Fibroblast of lung (primary cell): ENCODE results near the gene TMCC2.

ENCODE experiments used
- EZH2 ChIP-seq: IDR thresholded peaks from 2 replicates; pipeline ENCODE4 v1.5.1; 2012; ENCODE audit warnings: low read length, control low read depth, mild to moderate bottlenecking; ENCODE audit errors: missing control alignments
- TF ChIP-seq, protein P1 (sequence below), 2 donors: IDR thresholded peaks in 1 of 2; conservative IDR thresholded peaks in 1 of 2; 1 replicate in 1 of 2; 2 replicates in 1 of 2; pipeline ENCODE4 v1.5.1; 2011 to 2012; ENCODE audit warnings: low read length in 2 of 2, control low read depth in 1 of 2, inconsistent platforms in 1 of 2, low read depth in 1 of 2, mild to moderate bottlenecking in 1 of 2

DNA sequence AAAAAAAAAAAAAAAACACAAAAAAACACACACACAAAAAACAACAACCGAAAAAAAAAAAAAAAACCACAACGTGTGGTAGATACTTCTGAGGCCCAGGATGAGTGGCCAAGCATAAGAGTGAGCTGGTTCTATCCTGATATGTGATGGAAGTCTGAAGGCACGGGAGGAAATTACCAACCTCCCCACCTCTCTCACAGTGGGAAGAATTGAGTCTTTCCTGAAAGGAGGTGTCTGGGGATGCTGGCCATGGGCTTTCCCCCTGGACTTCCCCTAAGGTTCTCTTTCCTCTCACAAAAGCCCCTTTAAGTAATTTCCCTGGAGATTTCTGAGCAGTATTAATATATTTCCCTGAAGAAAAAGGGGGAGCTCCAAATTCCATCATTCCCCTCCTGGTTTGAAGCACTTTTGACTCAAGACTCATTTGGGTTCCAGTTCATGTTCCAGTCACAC is 5.2 kb downstream of the TMCC2 start:
- TF ChIP-seq, protein P1, sequence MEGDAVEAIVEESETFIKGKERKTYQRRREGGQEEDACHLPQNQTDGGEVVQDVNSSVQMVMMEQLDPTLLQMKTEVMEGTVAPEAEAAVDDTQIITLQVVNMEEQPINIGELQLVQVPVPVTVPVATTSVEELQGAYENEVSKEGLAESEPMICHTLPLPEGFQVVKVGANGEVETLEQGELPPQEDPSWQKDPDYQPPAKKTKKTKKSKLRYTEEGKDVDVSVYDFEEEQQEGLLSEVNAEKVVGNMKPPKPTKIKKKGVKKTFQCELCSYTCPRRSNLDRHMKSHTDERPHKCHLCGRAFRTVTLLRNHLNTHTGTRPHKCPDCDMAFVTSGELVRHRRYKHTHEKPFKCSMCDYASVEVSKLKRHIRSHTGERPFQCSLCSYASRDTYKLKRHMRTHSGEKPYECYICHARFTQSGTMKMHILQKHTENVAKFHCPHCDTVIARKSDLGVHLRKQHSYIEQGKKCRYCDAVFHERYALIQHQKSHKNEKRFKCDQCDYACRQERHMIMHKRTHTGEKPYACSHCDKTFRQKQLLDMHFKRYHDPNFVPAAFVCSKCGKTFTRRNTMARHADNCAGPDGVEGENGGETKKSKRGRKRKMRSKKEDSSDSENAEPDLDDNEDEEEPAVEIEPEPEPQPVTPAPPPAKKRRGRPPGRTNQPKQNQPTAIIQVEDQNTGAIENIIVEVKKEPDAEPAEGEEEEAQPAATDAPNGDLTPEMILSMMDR (conservative IDR thresholded peaks at IDR 0.05 in 1 of 2, IDR thresholded peaks at IDR 0.05 in 1 of 2; ENCODE audit: low read depth in 1 of 2, low read length in 2 of 2), result no peak
- TF ChIP-seq EZH2, result no peak
